ENCODE results near the gene DNAH3.

DNA sequence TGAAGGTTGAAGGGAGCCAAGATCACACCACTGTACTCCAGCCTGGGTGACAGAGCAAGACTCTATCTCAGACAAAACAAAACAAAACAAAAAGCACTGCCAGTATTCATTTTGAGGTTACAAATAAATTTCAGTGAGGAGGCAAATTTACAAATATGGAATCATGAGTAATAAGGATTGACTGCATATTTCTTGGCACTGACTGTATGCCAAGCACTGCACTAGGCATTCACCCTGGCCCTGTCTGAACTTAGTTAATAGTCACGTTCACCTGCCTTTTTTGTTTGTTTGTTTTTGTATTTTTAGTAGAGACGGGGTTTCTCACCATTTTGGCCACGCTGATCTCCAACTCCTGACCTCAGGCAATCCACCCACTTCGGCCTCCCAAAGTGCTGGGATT is 12.9 kb upstream of the DNAH3 start:
- TF ChIP-seq POLR2AphosphoS5 (IDR thresholded peaks at IDR 0.05; ENCODE audit: low read depth, low read length) (no peak), TAF1 (IDR thresholded peaks at IDR 0.05; ENCODE audit: borderline replicate concordance, insufficient read depth, low read length) (no peak), SIN3A (IDR thresholded peaks at IDR 0.05; ENCODE audit: borderline replicate concordance, insufficient read depth, low read length) (no peak)
